ENCODE data around the gene RXRA. TPM values are rescaled to one million over a fixed set of nuclear protein-coding genes. Genes with fewer than 3 reads are reported as not detected.

The RXRA gene
- total and polyA plus RNA-seq, 2 of the 13 experiments (the other 11 are each of a cell fraction or from before 2014, with no cell fraction given): 18.9 to 29.2 TPM

DNA sequence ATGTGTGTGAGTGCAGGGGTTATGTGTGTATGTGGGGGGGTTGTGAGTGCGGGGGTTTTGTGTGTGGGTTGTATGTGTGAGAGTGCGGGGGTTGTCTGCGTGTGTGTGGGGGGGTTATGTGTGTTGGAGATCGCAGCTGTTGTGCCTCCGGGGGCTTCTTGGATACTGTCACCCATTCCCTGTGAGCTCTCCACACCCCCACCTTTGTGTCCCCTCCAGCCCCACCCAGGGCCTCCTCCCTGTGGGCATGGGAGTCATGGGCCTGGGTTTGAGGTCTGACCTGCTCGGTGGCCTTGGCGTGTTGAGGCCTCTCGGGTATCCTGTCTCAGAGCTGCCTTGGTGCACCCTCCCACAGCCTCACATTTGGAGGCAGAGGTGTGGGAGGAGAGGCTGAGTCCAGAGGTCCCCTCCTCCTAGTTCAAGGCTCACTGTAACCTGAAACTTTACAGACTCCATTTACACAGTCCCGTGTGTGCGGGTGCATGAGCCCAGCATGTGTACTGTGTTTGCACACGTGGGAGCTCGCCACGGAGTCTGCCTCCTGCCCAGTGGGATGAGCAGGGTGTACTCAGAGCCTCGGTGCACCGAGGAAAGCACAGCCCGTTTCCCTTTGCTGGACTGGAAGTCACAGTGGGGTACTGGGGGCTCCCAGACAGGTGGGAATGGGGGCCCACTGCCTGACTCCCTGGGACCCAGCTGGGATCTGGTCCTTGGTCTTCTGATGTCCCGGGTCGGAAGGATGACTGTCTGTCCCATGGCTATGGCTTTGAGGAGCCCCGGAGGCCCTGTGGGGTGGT is 43.4 kb downstream of the RXRA start:
- Histone ChIP-seq H2AFZ (ENCODE audit: low read length) (no peak overlapping the region), H3K4me2 (ENCODE audit: low read depth, low read length) (peak overlapping the region; percentile 13; the same call in 1 of the 2 replicates), H3K4me3 (replicated peaks in 1 of 3; ENCODE audit: insufficient read depth in 1 of 3, low read depth in 2 of 3, low read length in 3 of 3) (no peak overlapping the region; a peak in 1 of 6 replicates), H3K27me3 (ENCODE audit: control insufficient read depth in 1 of 2, insufficient read depth in 2 of 2, low read length in 2 of 2) (no peaks in the 10 kb centered on the region), H3K9me3 (ENCODE audit: low read length) (no peaks in the 10 kb centered on the region), H3K79me2 (ENCODE audit: insufficient read depth, low read length) (peaks cover 83% of the 10 kb centered on the region), H3K36me3 (replicated peaks in 1 of 2; ENCODE audit: control insufficient read depth in 1 of 2, insufficient read depth in 2 of 2, low read length in 2 of 2) (no peaks in the 10 kb centered on the region; a peak in 1 of 5 replicates), H4K20me1 (ENCODE audit: insufficient read depth, low read length) (peaks cover 34% of the 10 kb centered on the region; the same call in 1 of the 2 replicates), H3K27ac (ENCODE audit: extremely low read length, insufficient read depth, low read length) (peak overlapping the region; percentile 45), H3K9ac (ENCODE audit: insufficient read depth, low read depth, low read length) (peak overlapping the region; percentile 10; the same call in 1 of the 2 replicates), H3K4me1 (ENCODE audit: insufficient read depth, low read length) (peaks cover 56% of the 10 kb centered on the region)
- in situ Hi-C loops (cut with HindIII; ENCODE audit: extremely low pct_ligation_motif_present, low pct_unique_long_range_greater_than_20kb) (no loop called here), intact Hi-C loops (cut with micrococcal nuclease; ENCODE audit: unreplicated experiment) (loop anchor here (5.0 kb wide), 1 partner anchor 42 kb away; the partner anchor contains the start of gene RXRA)
- no TSS peak for BruUV-seq (replicated peaks)
- peak; percentile 55 for DNase-seq (ENCODE audit: low spot score)
- peak; percentile 36 for ATAC-seq
- peak; percentile 80 for FAIRE-seq
- POLR2A ChIA-PET: interaction anchor here (0.6 to 2.0 kb wide), 2 partner anchors 14 to 41 kb away, joined by 3 to 5 read pairs; no protein-coding TSS in a partner anchor
- CTCF ChIA-PET (ENCODE audit: low intra/inter-chr PET ratio, low total read pairs): no interaction called here
- 82% methylated on average over 5 of the region's 19 CpGs for WGBS (ENCODE audit: low lambda C conversion rate)
- TF ChIP-seq, protein P1, sequence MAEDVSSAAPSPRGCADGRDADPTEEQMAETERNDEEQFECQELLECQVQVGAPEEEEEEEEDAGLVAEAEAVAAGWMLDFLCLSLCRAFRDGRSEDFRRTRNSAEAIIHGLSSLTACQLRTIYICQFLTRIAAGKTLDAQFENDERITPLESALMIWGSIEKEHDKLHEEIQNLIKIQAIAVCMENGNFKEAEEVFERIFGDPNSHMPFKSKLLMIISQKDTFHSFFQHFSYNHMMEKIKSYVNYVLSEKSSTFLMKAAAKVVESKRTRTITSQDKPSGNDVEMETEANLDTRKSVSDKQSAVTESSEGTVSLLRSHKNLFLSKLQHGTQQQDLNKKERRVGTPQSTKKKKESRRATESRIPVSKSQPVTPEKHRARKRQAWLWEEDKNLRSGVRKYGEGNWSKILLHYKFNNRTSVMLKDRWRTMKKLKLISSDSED (CRISPR knock-in tag; IDR thresholded peaks at IDR 0.05): no peak
- TF ChIP-seq, protein P2, sequence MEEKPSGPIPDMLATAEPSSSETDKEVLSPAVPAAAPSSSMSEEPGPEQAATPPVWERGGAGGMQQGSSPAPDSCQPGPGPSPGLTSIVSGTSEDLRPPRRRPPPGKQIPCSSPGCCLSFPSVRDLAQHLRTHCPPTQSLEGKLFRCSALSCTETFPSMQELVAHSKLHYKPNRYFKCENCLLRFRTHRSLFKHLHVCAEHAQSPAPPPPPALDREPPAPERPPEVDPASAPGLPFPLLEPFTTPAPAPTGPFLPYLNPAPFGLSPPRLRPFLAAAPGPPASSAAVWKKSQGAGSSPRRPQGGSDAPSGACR (CRISPR knock-in tag; IDR thresholded peaks at IDR 0.05): no peak
- TF ChIP-seq HNRNPK (IDR thresholded peaks at IDR 0.05; ENCODE audit: low read depth, low read length, poor library complexity, severe bottlenecking) (no peak), NFIB (CRISPR knock-in tag; IDR thresholded peaks at IDR 0.05; ENCODE audit: borderline replicate concordance) (no peak), ZSCAN22 (CRISPR knock-in tag; IDR thresholded peaks at IDR 0.05) (no peak), XBP1 (CRISPR knock-in tag; IDR thresholded peaks at IDR 0.05) (no peak), TAF15 (IDR thresholded peaks at IDR 0.05; ENCODE audit: low read depth, low read length, poor library complexity, severe bottlenecking) (no peak), ZNF350 (CRISPR knock-in tag; IDR thresholded peaks at IDR 0.05; ENCODE audit: borderline replicate concordance, low read depth) (peak; percentile 57; the same call in 1 of the 2 replicates), ZNF773 (CRISPR knock-in tag; IDR thresholded peaks at IDR 0.05; ENCODE audit: borderline replicate concordance) (no peak)
- TF ChIP-seq, protein P3, sequence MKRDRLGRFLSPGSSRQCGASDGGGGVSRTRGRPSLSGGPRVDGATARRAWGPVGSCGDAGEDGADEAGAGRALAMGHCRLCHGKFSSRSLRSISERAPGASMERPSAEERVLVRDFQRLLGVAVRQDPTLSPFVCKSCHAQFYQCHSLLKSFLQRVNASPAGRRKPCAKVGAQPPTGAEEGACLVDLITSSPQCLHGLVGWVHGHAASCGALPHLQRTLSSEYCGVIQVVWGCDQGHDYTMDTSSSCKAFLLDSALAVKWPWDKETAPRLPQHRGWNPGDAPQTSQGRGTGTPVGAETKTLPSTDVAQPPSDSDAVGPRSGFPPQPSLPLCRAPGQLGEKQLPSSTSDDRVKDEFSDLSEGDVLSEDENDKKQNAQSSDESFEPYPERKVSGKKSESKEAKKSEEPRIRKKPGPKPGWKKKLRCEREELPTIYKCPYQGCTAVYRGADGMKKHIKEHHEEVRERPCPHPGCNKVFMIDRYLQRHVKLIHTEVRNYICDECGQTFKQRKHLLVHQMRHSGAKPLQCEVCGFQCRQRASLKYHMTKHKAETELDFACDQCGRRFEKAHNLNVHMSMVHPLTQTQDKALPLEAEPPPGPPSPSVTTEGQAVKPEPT (CRISPR knock-in tag; IDR thresholded peaks at IDR 0.05; ENCODE audit: low read depth): no peak
- TF ChIP-seq, protein P4, sequence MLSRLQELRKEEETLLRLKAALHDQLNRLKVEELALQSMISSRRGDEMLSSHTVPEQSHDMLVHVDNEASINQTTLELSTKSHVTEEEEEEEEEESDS (CRISPR knock-in tag; IDR thresholded peaks at IDR 0.05; ENCODE audit: borderline replicate concordance): no peak
- TF ChIP-seq, protein P5, sequence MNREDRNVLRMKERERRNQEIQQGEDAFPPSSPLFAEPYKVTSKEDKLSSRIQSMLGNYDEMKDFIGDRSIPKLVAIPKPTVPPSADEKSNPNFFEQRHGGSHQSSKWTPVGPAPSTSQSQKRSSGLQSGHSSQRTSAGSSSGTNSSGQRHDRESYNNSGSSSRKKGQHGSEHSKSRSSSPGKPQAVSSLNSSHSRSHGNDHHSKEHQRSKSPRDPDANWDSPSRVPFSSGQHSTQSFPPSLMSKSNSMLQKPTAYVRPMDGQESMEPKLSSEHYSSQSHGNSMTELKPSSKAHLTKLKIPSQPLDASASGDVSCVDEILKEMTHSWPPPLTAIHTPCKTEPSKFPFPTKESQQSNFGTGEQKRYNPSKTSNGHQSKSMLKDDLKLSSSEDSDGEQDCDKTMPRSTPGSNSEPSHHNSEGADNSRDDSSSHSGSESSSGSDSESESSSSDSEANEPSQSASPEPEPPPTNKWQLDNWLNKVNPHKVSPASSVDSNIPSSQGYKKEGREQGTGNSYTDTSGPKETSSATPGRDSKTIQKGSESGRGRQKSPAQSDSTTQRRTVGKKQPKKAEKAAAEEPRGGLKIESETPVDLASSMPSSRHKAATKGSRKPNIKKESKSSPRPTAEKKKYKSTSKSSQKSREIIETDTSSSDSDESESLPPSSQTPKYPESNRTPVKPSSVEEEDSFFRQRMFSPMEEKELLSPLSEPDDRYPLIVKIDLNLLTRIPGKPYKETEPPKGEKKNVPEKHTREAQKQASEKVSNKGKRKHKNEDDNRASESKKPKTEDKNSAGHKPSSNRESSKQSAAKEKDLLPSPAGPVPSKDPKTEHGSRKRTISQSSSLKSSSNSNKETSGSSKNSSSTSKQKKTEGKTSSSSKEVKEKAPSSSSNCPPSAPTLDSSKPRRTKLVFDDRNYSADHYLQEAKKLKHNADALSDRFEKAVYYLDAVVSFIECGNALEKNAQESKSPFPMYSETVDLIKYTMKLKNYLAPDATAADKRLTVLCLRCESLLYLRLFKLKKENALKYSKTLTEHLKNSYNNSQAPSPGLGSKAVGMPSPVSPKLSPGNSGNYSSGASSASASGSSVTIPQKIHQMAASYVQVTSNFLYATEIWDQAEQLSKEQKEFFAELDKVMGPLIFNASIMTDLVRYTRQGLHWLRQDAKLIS (CRISPR knock-in tag; IDR thresholded peaks at IDR 0.05): no peak
- TF ChIP-seq, protein P6, sequence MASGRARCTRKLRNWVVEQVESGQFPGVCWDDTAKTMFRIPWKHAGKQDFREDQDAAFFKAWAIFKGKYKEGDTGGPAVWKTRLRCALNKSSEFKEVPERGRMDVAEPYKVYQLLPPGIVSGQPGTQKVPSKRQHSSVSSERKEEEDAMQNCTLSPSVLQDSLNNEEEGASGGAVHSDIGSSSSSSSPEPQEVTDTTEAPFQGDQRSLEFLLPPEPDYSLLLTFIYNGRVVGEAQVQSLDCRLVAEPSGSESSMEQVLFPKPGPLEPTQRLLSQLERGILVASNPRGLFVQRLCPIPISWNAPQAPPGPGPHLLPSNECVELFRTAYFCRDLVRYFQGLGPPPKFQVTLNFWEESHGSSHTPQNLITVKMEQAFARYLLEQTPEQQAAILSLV (CRISPR knock-in tag; IDR thresholded peaks at IDR 0.05; ENCODE audit: borderline replicate concordance): no peak
